T-helper 1 cell treated with Interleukin-12 subunit alpha and Interleukin-12 subunit beta and Interleukin-4 antibody, amounts not matched to agents 30 ng/mL and 1 ng/mL, for 36 hours (primary cell): ENCODE data around the gene PITX2. TPM values are rescaled to one million over a fixed set of nuclear protein-coding genes. Genes with fewer than 3 reads are reported as not detected.
"Not testable (repeated sequence)": the region's sequence is repeated elsewhere in the genome, so short reads cannot be mapped to it uniquely, and the experiment has no call there.

Experiments used
- intact Hi-C: fragments of 100-400 bp; cut with micrococcal nuclease; formaldehyde crosslinking; loops from one replicate; pipeline ENCODE4 v1.15.1; 2024
- total RNA-seq: library from RNA; stranded (reverse); gene quantifications from 2 replicates; pipeline ENCODE4 v1.2.3, GENCODE V29; 2022

PITX2 gene
- total RNA-seq, 1 donor from 2014 or later, result not detected

DNA sequence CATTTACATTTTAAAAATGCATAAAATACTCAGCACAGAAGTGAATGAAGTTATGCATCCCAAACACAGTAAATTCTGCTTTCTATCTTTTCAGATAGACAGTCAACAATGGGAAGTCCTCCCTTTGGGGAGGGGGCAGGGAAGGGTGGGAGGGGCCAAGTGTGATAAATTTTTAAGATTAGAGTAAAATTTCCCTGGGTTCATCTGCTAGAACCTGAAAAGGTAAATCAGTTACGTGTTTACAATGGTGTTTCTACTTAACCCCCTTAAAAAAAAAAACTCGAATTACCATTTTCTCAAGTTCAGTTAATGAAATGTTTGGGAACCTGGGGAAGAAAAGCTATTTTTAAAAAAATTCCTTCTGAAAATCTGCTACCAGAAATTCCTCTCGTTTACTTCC lies 9.1 kb downstream of the PITX2 start:
- intact Hi-C loops, result no loop called here

DNA sequence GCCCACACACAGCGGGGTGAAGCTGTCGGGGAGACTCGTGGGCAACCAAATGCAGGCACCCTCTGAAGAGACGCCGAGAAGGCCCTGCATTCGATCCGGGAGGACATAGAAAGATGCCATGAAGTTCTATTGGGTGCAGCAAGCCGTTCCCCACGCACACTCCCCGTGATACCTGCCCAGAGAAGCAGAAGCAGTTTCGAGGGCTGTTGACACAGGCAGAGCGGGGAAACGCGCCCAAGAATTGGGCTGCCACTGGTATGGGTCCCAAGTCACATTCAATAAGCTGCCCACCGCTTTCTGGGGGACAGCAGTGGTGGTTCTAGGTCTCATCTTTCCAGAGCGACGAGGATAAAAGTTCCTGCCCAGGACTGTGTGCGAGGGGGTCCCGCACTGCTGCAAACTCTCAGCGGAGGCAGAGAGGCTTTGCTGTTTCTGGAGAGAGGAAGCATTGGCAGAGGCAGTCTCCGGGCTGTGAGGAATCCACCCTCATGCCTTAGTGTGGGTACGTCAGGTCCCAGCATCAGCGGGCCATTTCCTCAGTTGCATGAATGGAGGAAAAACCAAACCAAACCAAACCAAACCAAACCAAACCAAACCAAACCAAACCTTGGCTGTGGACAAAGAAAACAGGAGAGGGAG lies 10.1 kb downstream of the PITX2 start:
- intact Hi-C loops, result no loop called here

DNA sequence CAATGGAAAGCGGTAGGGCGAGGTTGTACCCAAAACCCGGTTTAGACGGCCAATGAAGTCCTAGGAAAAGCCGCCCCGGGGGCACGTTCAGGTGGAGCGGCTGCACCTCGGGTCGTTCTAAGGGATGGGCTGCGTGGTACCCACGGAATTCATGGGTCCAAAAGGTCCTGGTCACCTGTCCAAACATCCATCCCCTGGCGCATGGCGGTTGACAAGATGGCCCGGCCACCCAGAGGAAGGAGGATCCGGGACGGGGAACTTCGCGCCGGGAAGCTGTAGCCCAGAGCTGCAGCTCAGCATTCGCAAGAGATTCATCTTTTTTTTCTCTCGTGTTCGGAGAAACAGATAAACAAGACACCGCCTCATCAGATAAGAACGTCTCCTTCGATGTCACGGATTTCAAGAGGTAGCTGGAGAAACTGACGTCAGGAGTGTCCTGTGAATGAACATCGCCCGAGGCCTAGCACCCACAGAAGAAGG lies 10.9 kb downstream of the PITX2 start:
- intact Hi-C loops, result no loop called here

DNA sequence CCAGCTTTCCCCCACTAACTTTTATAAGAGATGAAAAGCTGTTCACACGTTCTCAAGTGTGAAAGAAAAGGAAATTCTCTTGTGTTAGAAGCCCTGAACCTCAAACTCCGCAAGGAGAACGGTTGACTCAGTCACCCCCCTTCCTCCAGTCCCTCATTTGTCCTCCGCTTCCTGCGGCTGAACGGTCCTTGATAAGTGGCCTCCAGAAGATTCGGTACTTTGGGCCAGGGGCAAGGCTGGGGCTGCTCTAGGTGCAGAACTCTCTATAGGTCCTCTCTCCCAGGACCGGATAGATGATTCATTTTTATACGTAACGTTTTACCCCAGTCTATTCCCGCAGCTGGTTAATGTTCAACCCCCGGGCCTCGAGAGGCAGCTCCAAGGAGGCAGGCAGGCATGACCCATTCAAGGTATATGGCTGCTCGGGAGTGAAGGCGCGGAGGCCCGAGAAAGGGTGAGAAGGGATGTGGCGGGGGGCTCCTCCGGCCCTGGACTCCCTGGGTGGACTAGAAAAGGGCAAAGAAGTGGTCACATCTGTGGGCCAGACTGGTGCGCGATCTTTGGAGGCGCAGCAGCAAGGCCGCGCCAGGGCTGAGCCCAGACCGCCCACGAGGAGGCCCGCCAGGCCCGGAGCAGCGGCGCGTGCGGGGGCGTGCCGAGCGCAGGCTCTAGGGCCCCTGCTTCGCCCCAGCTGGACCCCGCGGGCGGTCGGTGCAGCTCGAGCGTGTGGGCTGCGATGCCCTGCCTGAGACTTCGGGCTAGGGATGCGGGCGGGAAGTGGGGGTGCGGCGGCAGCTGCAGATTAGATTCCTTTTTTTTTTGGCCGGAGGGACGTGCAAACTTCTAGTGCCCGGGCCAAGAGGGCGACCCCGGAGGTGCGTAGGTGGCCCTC lies 11.7 kb downstream of the PITX2 start:
- intact Hi-C loops, result no loop called here

DNA sequence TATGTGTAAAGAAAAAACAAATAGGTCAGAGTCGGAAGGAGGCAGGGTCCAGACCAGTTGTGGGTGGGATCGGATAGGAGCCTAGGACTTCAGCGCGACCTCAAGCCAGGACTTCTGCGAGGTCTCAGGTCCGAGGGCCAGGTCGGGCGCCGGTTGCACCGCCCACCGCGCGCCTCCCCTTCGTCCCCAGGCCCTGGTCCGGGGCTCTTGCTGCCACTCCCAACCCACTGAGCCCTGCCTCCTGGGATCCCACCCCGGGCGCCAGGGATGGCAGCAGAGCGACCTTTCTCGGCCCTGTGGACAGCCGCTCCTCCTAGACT lies 12.3 kb downstream of the PITX2 start:
- intact Hi-C loops, result no loop called here

DNA sequence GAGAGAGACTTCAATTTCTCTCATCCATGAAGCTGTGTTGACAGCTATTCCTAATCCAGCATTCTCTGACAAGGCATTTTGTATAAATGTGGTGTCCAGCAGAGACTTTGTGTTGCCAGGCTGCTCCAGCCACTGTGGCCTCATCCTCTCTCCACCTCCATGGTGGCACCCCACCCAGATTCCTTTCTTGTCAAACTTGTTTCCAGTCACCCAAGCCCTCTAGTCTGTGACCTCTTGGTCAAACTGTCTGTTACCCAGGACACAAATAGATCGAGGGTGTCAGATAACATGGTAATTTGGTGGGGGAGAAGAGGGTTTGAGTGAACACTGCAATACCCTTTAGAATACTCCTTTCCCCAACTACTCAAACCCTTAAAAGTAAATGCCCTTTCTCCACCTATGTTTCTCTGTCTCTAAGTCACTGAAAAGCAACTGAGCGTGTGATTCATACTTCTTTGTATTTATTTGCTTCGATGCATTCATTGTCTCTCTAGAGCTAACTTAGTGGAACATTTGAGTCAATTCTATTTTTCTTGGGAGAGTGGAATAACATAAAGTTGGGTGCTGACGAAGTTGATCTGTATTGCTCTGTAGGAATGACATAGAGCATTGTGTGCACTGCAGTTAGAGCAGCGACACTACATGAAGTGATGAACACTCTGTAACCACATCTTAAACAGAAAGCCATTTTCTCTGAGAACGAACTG lies 13.7 kb downstream of the PITX2 start:
- intact Hi-C loops, result no loop called here

DNA sequence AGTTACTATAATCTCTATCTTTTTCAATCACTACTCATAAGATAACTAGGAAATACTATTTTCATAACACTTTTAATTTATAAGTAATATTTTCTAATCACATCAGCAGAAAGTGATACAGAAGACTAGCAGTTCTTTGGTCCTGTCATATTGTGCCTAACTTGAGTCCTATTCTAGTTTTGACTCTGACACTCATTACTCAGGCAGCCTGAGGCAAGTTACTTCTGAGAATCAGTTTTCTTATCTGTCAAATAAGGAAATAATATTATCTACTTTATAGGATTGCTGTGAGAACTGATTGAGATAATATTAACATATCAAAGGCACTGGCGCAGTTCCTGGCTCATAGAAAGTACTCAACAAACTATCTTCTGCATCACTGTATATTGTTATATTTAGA lies 17.8 kb downstream of the PITX2 start:
- intact Hi-C loops, result no loop called here

DNA sequence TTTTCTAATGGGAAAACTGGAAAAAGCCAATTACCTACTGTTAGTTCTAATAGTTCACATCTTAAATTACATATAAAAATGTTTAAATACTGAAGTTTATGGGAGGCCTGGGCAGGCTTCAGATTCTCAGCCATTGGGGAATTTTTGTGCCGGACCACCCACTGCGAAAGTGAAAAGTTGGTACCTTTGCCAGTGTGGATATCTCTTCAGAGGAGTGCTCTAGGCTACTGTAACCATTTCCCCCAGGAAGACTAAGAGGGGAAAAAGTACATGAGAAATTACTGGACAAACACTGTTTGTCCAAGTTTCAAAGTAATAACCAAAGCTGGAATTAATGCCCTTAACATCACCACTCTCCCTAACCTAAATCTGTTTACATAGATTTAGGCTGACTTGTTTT lies 20.8 kb downstream of the PITX2 start:
- intact Hi-C loops, result no loop called here

DNA sequence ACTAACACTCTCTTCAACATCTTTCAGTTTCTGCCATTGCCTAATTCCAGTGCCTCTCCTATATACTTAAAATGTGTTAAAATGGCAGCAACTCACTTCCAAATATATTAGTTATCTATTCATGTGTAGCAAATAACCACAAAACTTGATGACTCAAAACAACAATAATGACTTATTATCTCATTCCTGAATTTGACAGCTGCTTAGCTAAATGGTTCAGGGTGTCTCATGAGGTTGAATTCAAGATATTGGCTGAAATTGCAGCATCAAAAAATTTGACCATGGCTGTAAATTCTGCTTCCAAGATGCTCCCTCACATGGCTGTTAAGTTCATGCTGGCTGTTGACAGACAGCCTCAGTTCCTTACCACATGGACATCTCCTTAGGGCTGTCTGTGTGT lies 25.3 kb downstream of the PITX2 start:
- intact Hi-C loops, result no loop called here

DNA sequence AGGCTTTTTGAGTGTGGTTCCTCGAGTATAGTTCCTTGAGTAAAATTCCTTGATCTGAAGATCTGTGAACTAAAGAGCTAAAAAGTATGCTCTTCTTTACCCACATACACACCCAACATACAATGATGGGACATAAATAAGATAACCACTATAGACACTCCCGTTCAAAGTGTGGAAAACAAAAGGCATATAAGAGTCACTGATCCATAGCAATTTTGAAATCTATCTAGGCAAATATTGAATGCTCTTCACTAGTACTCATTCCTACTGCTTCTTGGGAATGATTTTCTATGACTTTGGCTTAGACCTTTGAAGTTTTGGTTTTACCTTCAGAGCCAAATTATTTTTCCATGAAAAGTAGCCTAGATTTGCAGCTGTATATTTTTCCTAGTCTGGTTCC lies 26.4 kb downstream of the PITX2 start:
- intact Hi-C loops, result no loop called here

DNA sequence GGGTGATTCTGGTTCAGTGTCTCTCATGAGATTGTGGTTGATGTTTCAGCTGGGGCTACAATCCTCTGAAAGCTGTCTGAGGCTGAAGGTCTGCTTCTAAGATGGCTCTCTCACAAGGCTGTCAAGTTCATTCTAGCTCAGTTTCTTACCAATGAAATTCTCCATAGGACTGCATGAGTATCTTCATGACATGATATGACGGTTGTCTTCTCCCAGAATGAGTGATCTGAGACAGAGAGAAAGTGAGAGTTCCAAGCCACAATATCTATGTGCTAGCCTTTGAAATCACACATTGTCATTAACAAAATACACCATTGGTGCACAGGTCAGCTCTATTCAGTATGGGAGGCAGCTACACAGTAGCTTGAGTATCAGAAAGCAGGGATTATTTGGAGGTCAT lies 27.3 kb downstream of the PITX2 start:
- intact Hi-C loops, result no loop called here

DNA sequence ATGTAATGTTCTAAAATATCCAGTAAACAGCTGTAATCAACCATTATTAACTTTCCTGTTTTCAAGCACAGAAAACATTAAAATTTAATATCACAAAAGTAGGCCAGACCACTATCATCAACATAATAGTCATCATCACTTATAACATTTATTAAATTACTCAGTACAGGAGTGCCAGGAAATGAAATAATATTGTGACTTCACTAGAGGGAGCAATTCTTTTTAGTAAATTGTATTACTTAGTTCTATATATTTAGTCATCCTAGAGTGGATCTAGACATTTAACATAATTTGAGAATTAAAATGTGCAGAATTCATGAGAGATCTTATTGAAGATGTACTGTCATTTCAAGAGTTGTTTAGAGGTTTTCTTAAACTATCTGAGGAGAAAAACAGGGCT lies 33.6 kb downstream of the PITX2 start:
- intact Hi-C loops, result loop anchor here (5.0 kb wide), 1 partner anchor 592 kb away; no protein-coding TSS in a partner anchor

DNA sequence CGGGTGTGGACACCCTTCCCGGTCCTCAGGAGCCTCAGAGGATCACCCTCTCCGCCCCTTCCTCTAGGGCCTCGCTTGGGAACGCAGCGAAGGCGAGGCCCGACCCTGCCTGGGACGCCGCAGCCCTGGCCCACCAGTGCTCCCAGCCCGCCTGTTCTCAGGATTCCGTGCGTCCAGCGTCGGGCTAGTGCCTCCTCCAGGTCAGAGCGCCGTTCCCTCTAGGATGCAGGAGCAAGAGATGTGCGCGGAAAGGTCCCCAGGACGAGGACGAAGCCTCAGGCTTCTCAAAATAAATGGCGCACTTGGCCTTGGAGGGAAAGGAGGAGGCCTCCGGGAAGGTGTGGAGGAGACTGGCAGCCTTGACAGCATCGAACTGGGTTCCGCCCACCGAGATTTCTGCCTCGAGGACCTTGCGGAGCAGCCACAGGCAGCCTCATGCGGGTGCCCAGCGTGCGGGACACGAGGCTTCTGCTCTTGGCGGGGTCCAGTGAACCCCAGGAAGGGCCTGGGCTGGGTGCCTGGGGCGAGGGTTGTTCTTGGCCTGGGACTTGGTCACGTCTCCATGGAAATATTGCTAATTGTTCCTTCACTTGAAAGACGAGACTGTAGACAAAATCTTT lies 35.1 kb downstream of the PITX2 start:
- intact Hi-C loops, result loop anchor here (5.0 kb wide), 1 partner anchor 590 kb away; no protein-coding TSS in a partner anchor

DNA sequence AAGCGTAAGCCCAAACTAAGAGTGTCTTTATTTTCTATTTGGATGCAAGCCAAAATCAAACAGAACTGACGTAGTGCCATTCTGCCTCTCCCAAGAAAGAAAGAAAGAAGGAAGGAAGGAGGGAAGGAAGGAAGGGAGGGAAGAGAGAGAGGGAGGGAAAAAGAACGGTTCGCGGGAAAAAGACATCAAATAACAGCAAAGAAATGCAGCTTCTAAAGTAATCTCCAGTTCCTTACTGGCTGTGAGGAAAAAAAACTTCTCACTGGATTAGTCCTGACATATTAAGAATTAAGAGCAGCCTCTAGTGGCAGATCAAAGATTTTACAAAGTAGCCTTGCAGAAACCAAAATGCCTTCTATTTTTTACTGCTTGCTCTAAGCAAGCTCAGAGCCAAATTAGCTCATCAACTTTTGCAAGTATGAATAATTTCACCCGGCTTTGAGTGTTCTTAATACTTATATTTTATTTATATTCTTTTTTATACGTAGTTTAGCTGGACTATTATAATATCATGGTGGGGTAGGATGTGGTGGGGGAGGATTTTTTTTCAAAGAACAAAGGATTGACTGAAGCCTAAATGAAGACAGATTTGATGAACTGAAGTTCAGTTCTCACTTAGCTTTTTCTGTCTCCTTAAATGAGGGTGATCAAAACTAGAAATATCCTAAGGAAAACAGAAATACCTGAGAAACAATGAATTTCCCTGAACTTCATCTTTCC lies 36.6 kb downstream of the PITX2 start:
- intact Hi-C loops, result loop anchor here (5.0 kb wide), 1 partner anchor 589 kb away; no protein-coding TSS in a partner anchor

DNA sequence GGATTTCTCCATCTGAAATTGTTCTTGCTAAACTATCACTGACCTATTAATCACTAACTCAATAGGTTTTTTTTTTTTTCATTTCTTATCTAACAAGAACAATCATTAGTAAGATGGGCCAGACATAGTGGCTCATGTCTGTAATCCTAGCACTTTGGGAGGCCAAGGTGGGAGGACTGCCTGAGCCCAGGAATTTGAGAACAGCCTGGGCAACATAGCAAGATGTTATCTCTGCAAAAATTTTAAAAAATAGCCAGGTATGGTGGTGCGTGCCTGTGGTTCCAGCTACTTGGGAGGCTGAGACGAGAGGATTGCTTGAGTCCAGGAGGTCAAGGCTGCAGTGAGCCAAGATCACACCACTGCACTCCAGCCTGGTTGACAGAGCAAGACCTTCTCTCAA lies 46.2 kb downstream of the PITX2 start:
- intact Hi-C loops, result not testable (repeated sequence)

Other genes starting within 250 kb of the PITX2 start
- 1.1 and 1.7 TPM in 2 replicates for gene ENPEP, start 146.9 kb downstream of the PITX2 start, total RNA-seq